Measurements from ENCODE around the gene ALOX5.

- TF ChIP-seq POLR2A (IDR thresholded peaks at IDR 0.05; ENCODE audit: low read depth, low read length): no peak
- no peak for TF ChIP-seq POLR2AphosphoS5 (IDR thresholded peaks at IDR 0.05; ENCODE audit: low read depth, low read length)
- TF ChIP-seq SPI1 (IDR thresholded peaks at IDR 0.05; ENCODE audit: low read depth, low read length): no peak
- TF ChIP-seq POU2F2 (IDR thresholded peaks at IDR 0.05; ENCODE audit: low read depth, low read length): no peak
Observed at GRCh38 chr10:45452268-45452667, 78.3 kb downstream of the ALOX5 start.
